Esophagus squamous epithelium (tissue), 5 donors: ENCODE measurements around the gene ATM. TPM values are rescaled to one million over a fixed set of nuclear protein-coding genes. Genes with fewer than 3 reads are reported as not detected.

Experiments
- DNase-seq: peaks from one replicate; lab custom pipeline; 2025; lab: John Stamatoyannopoulos, UW
- H3K27ac ChIP-seq, 4 donors: fragments of 200-600 bp; sonication (generic); one replicate each; pipeline ENCODE4 v1.5.1; 2016 to 2019; ENCODE audit warnings: mild to moderate bottlenecking in 1 of 4
- H3K27me3 ChIP-seq, 4 donors: fragments of 200-600 bp; sonication (generic); 1 replicate in 3 of 4; 2 replicates in 1 of 4; pipeline versions ENCODE4 v1.5.1 to v1.6.0; 2017 to 2021; ENCODE audit warnings: antibody characterized with exemption in 1 of 4
- H3K36me3 ChIP-seq, 3 donors: fragments of 200-600 bp; sonication (generic); one replicate each; pipeline ENCODE4 v1.5.1; 2016 to 2019
- H3K4me1 ChIP-seq, 3 donors: fragments of 200-600 bp; sonication (generic); one replicate each; pipeline ENCODE4 v1.5.1; 2017 to 2019
- H3K4me3 ChIP-seq, 4 donors: fragments of 200-600 bp; sonication (generic); 1 replicate in 3 of 4; 2 replicates in 1 of 4; pipeline ENCODE4 v1.5.1; 2016 to 2019; ENCODE audit warnings: mild to moderate bottlenecking in 2 of 4, moderate library complexity in 1 of 4
- H3K9me3 ChIP-seq, 3 donors: fragments of 200-600 bp; sonication (generic); one replicate each; pipeline ENCODE4 v1.5.1; 2016 to 2019
- CTCF ChIP-seq, 6 experiments: fragments of 450-650 bp in 4 of 6; fragments of 200-600 bp in 2 of 6; sonication (generic) in 2 of 6; IDR thresholded peaks; one replicate each; pipeline ENCODE4 v1.5.1; 2016 to 2019; ENCODE audit warnings: antibody characterized with exemption in 6 of 6, mild to moderate bottlenecking in 4 of 6, moderate library complexity in 4 of 6
- POLR2A ChIP-seq, 4 donors: fragments of 450-650 bp; IDR thresholded peaks; one replicate each; pipeline ENCODE4 v1.6.1; 2017; ENCODE audit warnings: antibody characterized with exemption in 4 of 4, mild to moderate bottlenecking in 4 of 4, moderate library complexity in 3 of 4
- WGBS, 2 donors: methylation state at CpG; one replicate each; pipeline ENCODE4 v1.1.5; 2018; 5-methylcytosine and 5-hydroxymethylcytosine counted together
- intact Hi-C: fragments of 100-400 bp; cut with DNase I; formaldehyde crosslinking; loops from one replicate; pipeline ENCODE4 v1.15.0; 2022
- total RNA-seq, 4 donors: library from RNA; depleted of rRNA; stranded (reverse); fragments of >200 nt; gene quantifications; one replicate each; pipeline ENCODE4 v1.1.0, GENCODE V29; 2016
- donor health status: DM: yes; HTN: yes; CAD: no.

ATM gene
- total RNA-seq, 4 donors from 2014 or later: 13.9 to 52.6 (median 21.7) TPM

GRCh38 chr11:108233277-108233945 is 10.5 kb downstream of the ATM start:
- WGBS, 2 donors: 100% methylated on average over 2 of the region's 2 CpGs
- peaks cover 0 to 10% (median 0%) of the 10 kb centered on the region in 3 donors for H3K4me1 ChIP-seq
- intact Hi-C loops: no loop called here
- TF ChIP-seq CTCF (IDR thresholded peaks at IDR 0.05) (no peak), POLR2A (IDR thresholded peaks at IDR 0.05) (no peak)
- DNase-seq: no peak
- no peaks in the 10 kb centered on the region for H3K27me3 ChIP-seq
- no peaks in the 10 kb centered on the region for H3K9me3 ChIP-seq
- no peak overlapping the region for H3K4me3 ChIP-seq
- H3K36me3 ChIP-seq: peaks cover 0 to 91% (median 6%) of the 10 kb centered on the region in 3 donors
- H3K27ac ChIP-seq: no peak overlapping the region

- 97 to 100% methylated on average over 1 of the region's 1 CpG for WGBS, 2 donors
- peaks cover 0 to 89% (median 5%) of the 10 kb centered on the region in 3 donors for H3K36me3 ChIP-seq
Observed at GRCh38 chr11:108235192-108235591, 12.3 kb downstream of the ATM start.

GRCh38 chr11:108235633-108236032 is 12.8 kb downstream of the ATM start:
- H3K4me1 ChIP-seq: peaks cover 0 to 6% (median 0%) of the 10 kb centered on the region in 3 donors
- TF ChIP-seq CTCF (IDR thresholded peaks at IDR 0.05): no peak
- no peak for TF ChIP-seq POLR2A (IDR thresholded peaks at IDR 0.05)
- H3K4me3 ChIP-seq: no peak overlapping the region
- no peak overlapping the region for H3K27ac ChIP-seq
- no peak for DNase-seq
- 91 to 92% methylated on average over 2 of the region's 2 CpGs for WGBS, 2 donors
- H3K36me3 ChIP-seq: peaks cover 0 to 89% (median under 1%) of the 10 kb centered on the region in 3 donors
- H3K27me3 ChIP-seq: no peaks in the 10 kb centered on the region
- H3K9me3 ChIP-seq: no peaks in the 10 kb centered on the region
- intact Hi-C loops: no loop called here

More at GRCh38 chr11:108235192-108235591, 12.3 kb downstream of the ATM start:
- Histone ChIP-seq H3K4me1 (peaks cover 0 to 6% (median 0%) of the 10 kb centered on the region in 3 donors), H3K27ac (no peak overlapping the region), H3K27me3 (no peaks in the 10 kb centered on the region), H3K4me3 (no peak overlapping the region), H3K9me3 (no peaks in the 10 kb centered on the region)
- intact Hi-C loops: no loop called here
- TF ChIP-seq CTCF (IDR thresholded peaks at IDR 0.05) (no peak), POLR2A (IDR thresholded peaks at IDR 0.05) (no peak)
- no peak for DNase-seq

- H3K27ac ChIP-seq: no peak overlapping the region
- DNase-seq: no peak
- intact Hi-C loops: no loop called here
- no peak for TF ChIP-seq CTCF (IDR thresholded peaks at IDR 0.05)
- TF ChIP-seq POLR2A (IDR thresholded peaks at IDR 0.05): no peak
- no peaks in the 10 kb centered on the region for H3K27me3 ChIP-seq
- WGBS, 2 donors: 77 to 83% methylated on average over 1 of the region's 1 CpG
- H3K4me3 ChIP-seq: no peak overlapping the region
- H3K4me1 ChIP-seq: peaks cover 0 to 6% (median 0%) of the 10 kb centered on the region in 3 donors
- peaks cover 0 to 85% (median 0%) of the 10 kb centered on the region in 3 donors for H3K36me3 ChIP-seq
- no peaks in the 10 kb centered on the region for H3K9me3 ChIP-seq
Observed at GRCh38 chr11:108237058-108237481, 14.2 kb downstream of the ATM start.

- no peaks in the 10 kb centered on the region for H3K9me3 ChIP-seq
- H3K27ac ChIP-seq: no peak overlapping the region
- peaks cover 0 to 6% (median 0%) of the 10 kb centered on the region in 3 donors for H3K4me1 ChIP-seq
- no peak for DNase-seq
- peaks cover 0 to 67% (median 0%) of the 10 kb centered on the region in 3 donors for H3K36me3 ChIP-seq
- no peaks in the 10 kb centered on the region for H3K27me3 ChIP-seq
- intact Hi-C loops: no loop called here
- no peak for TF ChIP-seq POLR2A (IDR thresholded peaks at IDR 0.05)
- no peak overlapping the region for H3K4me3 ChIP-seq
Observed at GRCh38 chr11:108239076-108239475, 16.2 kb downstream of the ATM start.
